ENCODE results near the gene HIP1. TPM values are rescaled to one million over a fixed set of nuclear protein-coding genes. Genes with fewer than 3 reads are reported as not detected.
A peak's percentile ranks its signal among the peaks of the same experiment; 100 is the strongest.

The HIP1 gene
- total RNA-seq, 4 donors from 2014 or later: 24.9 to 51.2 (median 27.2) TPM

- TF ChIP-seq CTCF (IDR thresholded peaks at IDR 0.05): no peak
- ATAC-seq (ENCODE audit: low FRiP score): no peak
- DNase-seq (ENCODE audit: low spot score): no peak
Observed at GRCh38 chr7:75679060-75679459, 59.7 kb downstream of the HIP1 start.

DNA sequence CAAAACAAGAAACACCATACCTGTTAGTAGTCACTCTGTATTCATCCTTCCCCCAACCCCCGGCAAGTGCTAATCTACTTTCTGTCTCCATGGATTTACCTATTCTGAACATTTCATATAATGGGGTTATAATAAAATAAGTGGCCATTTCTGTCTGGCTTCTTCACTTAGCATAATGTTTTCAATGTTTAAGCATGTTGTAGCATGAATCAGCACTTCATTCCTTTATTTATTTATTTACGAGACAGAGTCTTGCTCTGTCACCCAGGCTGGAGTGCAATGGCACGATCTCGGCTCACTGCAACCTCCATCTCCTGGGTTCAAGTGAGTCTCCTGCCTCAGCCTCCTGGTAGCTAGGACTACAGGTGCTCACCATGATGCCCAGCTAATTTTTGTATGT lies 69.2 kb downstream of the HIP1 start:
- no peak for DNase-seq (ENCODE audit: low spot score)
- ATAC-seq (ENCODE audit: low FRiP score): no peak
- no peak for TF ChIP-seq CTCF (IDR thresholded peaks at IDR 0.05)

DNA sequence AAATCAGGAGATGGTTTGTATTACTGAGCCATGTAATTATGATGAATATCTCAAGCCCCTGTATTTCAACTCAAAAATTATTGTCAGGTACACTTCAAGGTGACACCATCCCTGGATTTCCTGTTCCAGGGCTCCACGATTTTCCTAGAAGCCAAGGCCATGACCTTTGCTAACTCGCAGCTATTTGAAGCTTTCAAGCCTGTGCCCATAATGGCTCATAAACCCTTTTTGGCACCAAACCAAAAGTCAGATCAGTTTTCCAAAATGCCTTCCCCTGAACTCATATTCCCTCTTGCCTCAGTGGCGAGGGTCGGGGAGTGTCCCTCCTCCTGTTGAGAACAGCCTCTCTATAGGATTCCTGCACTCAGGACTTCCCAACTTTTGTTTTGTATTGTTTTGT lies 70.8 kb downstream of the HIP1 start:
- ATAC-seq (ENCODE audit: low FRiP score) (no peak), DNase-seq (ENCODE audit: low spot score) (no peak)
- no peak for TF ChIP-seq CTCF (IDR thresholded peaks at IDR 0.05)

- no peak for TF ChIP-seq CTCF (IDR thresholded peaks at IDR 0.05)
- ATAC-seq (ENCODE audit: low FRiP score) (peak; percentile 84), DNase-seq (ENCODE audit: low spot score) (no peak)
Observed at GRCh38 chr7:75663302-75663907, 75.3 kb downstream of the HIP1 start.

- DNase-seq (ENCODE audit: low spot score) (no peak), ATAC-seq (ENCODE audit: low FRiP score) (peak; percentile 27)
- TF ChIP-seq CTCF (IDR thresholded peaks at IDR 0.05): no peak
Observed at GRCh38 chr7:75662579-75663301, 76.0 kb downstream of the HIP1 start.

DNA sequence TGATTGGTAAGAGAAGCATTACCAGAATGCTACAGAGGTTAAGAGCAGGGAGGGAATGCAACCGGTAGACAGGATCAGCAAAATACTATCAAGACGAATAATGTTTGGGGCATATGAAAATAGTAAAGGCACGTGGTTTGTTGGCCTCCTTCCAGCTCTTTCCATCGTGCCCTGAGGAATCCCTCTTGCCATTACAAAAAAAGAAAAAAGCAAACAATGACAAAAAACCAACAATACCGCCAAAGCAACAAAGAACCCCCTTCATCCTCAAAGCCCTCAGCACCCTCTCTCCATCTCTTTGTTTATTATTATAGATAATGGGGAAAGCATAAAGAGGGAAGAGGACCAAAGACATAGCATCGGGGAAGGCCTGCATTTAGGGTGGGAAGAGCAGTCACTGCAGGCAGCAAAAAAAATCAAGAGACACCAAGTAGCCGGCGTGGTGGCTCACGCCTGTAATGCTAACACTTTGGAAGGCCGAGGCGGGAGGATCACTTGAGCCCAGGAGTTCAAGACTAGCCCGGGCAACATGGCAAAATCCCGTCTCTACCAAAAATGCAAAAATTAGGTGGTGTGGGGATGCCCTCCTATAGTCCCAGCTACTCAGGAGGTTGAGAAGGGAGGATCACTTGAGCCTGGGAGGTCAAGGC lies 78.0 kb downstream of the HIP1 start:
- ATAC-seq (ENCODE audit: low FRiP score) (no peak), DNase-seq (ENCODE audit: low spot score) (no peak)
- TF ChIP-seq CTCF (IDR thresholded peaks at IDR 0.05): no peak

All from omental fat pad (tissue), 4 donors.